B cell (primary cell): ENCODE results near the gene SASH1. TPM values are rescaled to one million over a fixed set of nuclear protein-coding genes. Genes with fewer than 3 reads are reported as not detected.

ENCODE experiments used
- ATAC-seq: fragments of 200-7000 bp; cut with Tn5 transposase; one replicate; pipeline ENCODE4 v1.10.0; 2021; ENCODE audit warnings: low read depth, mild to moderate bottlenecking, moderate number of reproducible peaks, moderate library complexity
- CTCF ChIA-PET: fragments of 350-600 bp; sonication (Branson Sonifier 250); formaldehyde crosslinking; loops from one replicate; lab custom pipeline; 2021; ENCODE audit warnings: antibody characterized with exemption, inconsistent platforms; lab: Charles Lee
- POLR2A ChIA-PET: fragments of 350-600 bp; sonication (Branson Sonifier 250); formaldehyde crosslinking; loops from one replicate; lab custom pipeline; 2021; ENCODE audit warnings: antibody characterized with exemption; lab: Charles Lee
- DNase-seq: peaks from one replicate; pipeline ENCODE4 v3.0.0; 2013
- H2AFZ ChIP-seq: 2 replicates; pipeline ENCODE4 v1.6.1; 2012; ENCODE audit warnings: mild to moderate bottlenecking, low read depth, low read length; ENCODE audit not compliant: insufficient read depth, poor library complexity, severe bottlenecking
- H3K27ac ChIP-seq, 2 donors: 1 replicate in 1 of 2; 2 replicates in 1 of 2; pipeline ENCODE4 v1.5.1; 2012 to 2013; ENCODE audit warnings: low read length in 2 of 2, mild to moderate bottlenecking in 2 of 2, moderate library complexity in 1 of 2
- H3K27me3 ChIP-seq, 4 experiments: fragments of 200-600 bp in 1 of 4; sonication (generic) in 1 of 4; replicated peaks in 1 of 4; 1 replicate in 2 of 4; 2 replicates in 2 of 4; pipeline versions ENCODE4 v1.6.1 to v1.7.0; 2013 to 2016; ENCODE audit warnings: low read length in 3 of 4, mild to moderate bottlenecking in 2 of 4, mixed read lengths in 1 of 4, moderate library complexity in 1 of 4; ENCODE audit not compliant: insufficient read depth in 4 of 4, control insufficient read depth in 3 of 4; ENCODE audit errors: control extremely low read depth in 1 of 4
- H3K36me3 ChIP-seq, 2 experiments: replicated peaks in 1 of 2; 1 replicate in 1 of 2; 2 replicates in 1 of 2; pipeline versions ENCODE4 v1.6.1 to v1.7.1; 2013; ENCODE audit warnings: low read length in 1 of 2; ENCODE audit not compliant: insufficient read depth in 2 of 2, control insufficient read depth in 1 of 2; ENCODE audit errors: control extremely low read depth in 1 of 2, extremely low read depth in 1 of 2
- H3K4me1 ChIP-seq, 2 donors: fragments of 200-600 bp in 1 of 2; sonication (generic) in 1 of 2; 1 replicate in 1 of 2; 2 replicates in 1 of 2; pipeline versions ENCODE4 v1.5.1 to v1.6.1; 2013 to 2017; ENCODE audit warnings: low read length in 2 of 2; ENCODE audit not compliant: control insufficient read depth in 2 of 2, insufficient read depth in 2 of 2
- H3K4me2 ChIP-seq: replicated peaks from 2 replicates; pipeline ENCODE3; 2012; ENCODE audit warnings: mild to moderate bottlenecking, low read depth, low read length; ENCODE audit not compliant: poor library complexity, severe bottlenecking
- H3K4me3 ChIP-seq, 5 experiments: fragments of 200-600 bp in 1 of 5; sonication (generic) in 1 of 5; 1 replicate in 3 of 5; 2 replicates in 2 of 5; pipeline versions ENCODE4 v1.5.1 to v1.7.0; 2011 to 2016; ENCODE audit warnings: low read length in 4 of 5, mild to moderate bottlenecking in 4 of 5, low read depth in 2 of 5, control low read depth in 1 of 5, moderate library complexity in 1 of 5; ENCODE audit not compliant: insufficient read depth in 1 of 5; ENCODE audit errors: control extremely low read depth in 1 of 5, extremely low read depth in 1 of 5
- H3K79me2 ChIP-seq: fragments of 200-600 bp; sonication (generic); one replicate; pipeline ENCODE4 v1.6.0; 2016; ENCODE audit warnings: low read length; ENCODE audit not compliant: control insufficient read depth, insufficient read depth
- H3K9ac ChIP-seq: fragments of 200-600 bp; sonication (generic); 2 replicates; pipeline ENCODE4 v1.6.1; 2017; ENCODE audit warnings: mild to moderate bottlenecking, low read length, moderate library complexity
- H3K9me3 ChIP-seq, 3 donors: one replicate each; pipeline versions ENCODE4 v1.6.1 to v1.7.1; 2013; ENCODE audit warnings: low read length in 2 of 3; ENCODE audit not compliant: control insufficient read depth in 2 of 3, insufficient read depth in 1 of 3; ENCODE audit errors: control extremely low read depth in 1 of 3
- H4K20me1 ChIP-seq: 2 replicates; pipeline ENCODE4 v1.6.0; 2012; ENCODE audit warnings: mild to moderate bottlenecking, low read length; ENCODE audit not compliant: insufficient read depth, control insufficient read depth, poor library complexity, severe bottlenecking
- H3K27ac Mint-ChIP-seq: one replicate; pipeline ENCODE4 v1.8.0; 2021; ENCODE audit warnings: mixed read lengths
- H3K27me3 Mint-ChIP-seq: one replicate; pipeline ENCODE4 v1.8.0; 2021; ENCODE audit warnings: mixed read lengths
- H3K4me1 Mint-ChIP-seq: one replicate; pipeline ENCODE4 v1.8.0; 2021; ENCODE audit warnings: mixed read lengths
- H3K4me3 Mint-ChIP-seq: one replicate; pipeline ENCODE4 v1.8.0; 2021; ENCODE audit warnings: mixed read lengths
- H3K9me3 Mint-ChIP-seq: one replicate; pipeline ENCODE4 v1.8.0; 2022; ENCODE audit warnings: mixed read lengths; ENCODE audit not compliant: insufficient read depth
- CTCF ChIP-seq: fragments of 200-600 bp; IDR thresholded peaks from one replicate; pipeline ENCODE4 v1.8.0; 2022; ENCODE audit warnings: antibody characterized with exemption, mild to moderate bottlenecking
- EZH2 ChIP-seq: IDR thresholded peaks from 2 replicates; pipeline ENCODE4 v1.6.1; 2012; ENCODE audit warnings: borderline replicate concordance, low read depth, mild to moderate bottlenecking, moderate library complexity, low read length; ENCODE audit not compliant: insufficient read depth, poor library complexity, severe bottlenecking
- WGBS: methylation state at CpG from one replicate; pipeline ENCODE4 v1.1.5; 2013; ENCODE audit warnings: missing lambda C conversion rate; ENCODE audit not compliant: insufficient coverage; 5-methylcytosine and 5-hydroxymethylcytosine counted together
- intact Hi-C: fragments of 100-400 bp; cut with micrococcal nuclease; formaldehyde crosslinking; loops from one replicate; pipeline ENCODE4 v1.10.0; 2022
- polyA plus RNA-seq: library from polyadenylated mRNA; depleted of rRNA; stranded (reverse); fragments of >200 nt; gene quantifications from 2 replicates; pipeline ENCODE4 v1.2.3, GENCODE V29; 2012
- total RNA-seq, 2 donors: library from RNA; stranded (reverse); fragments of 120-200 nt in 1 of 2; gene quantifications; 1 replicate in 1 of 2; 2 replicates in 1 of 2; pipeline versions ENCODE4 v1.2.3 to v1.2.4, GENCODE V29; 2013 to 2022

Gene SASH1
- total and polyA plus RNA-seq, 2 donors (not counting 1 experiment from before 2014, with no cell fraction given) = 0.01 to 0.07 TPM

GRCh38 chr6:148295261-148295887 is 47.3 kb upstream of the SASH1 start:
- TF ChIP-seq EZH2 = no peak
- TF ChIP-seq CTCF = no peak
- Histone ChIP-seq H3K9me3 (no peaks in the 10 kb centered on the region), H3K27ac (no peak overlapping the region), H3K27me3 (peaks cover 0 to 6% (median 0%) of the 10 kb centered on the region in 4 experiments), H3K79me2 (no peaks in the 10 kb centered on the region), H3K4me3 (no peak overlapping the region), H3K4me2 (no peak overlapping the region), H3K9ac (no peak overlapping the region), H3K36me3 (no peaks in the 10 kb centered on the region), H2AFZ (no peak overlapping the region), H4K20me1 (no peaks in the 10 kb centered on the region), H3K4me1 (no peaks in the 10 kb centered on the region)
- ATAC-seq = no peak
- H3K4me1 Mint-ChIP-seq = no peaks in the 10 kb centered on the region
- 91% methylated on average over 6 of the region's 7 CpGs for WGBS
- H3K9me3 Mint-ChIP-seq = no peaks in the 10 kb centered on the region
- ChIA-PET CTCF (no interaction called here), POLR2A (no interaction called here)
- peaks cover 16% of the 10 kb centered on the region for H3K27me3 Mint-ChIP-seq
- DNase-seq = no peak
- no peak overlapping the region for H3K4me3 Mint-ChIP-seq
- H3K27ac Mint-ChIP-seq = no peak overlapping the region
- intact Hi-C loops = no loop called here

GRCh38 chr6:148296771-148297170 is 45.9 kb upstream of the SASH1 start:
- DNase-seq (no peak), ATAC-seq (no peak)
- Histone ChIP-seq H3K4me1 (no peaks in the 10 kb centered on the region), H4K20me1 (no peaks in the 10 kb centered on the region), H3K4me2 (no peak overlapping the region), H3K36me3 (no peaks in the 10 kb centered on the region), H3K9ac (no peak overlapping the region), H2AFZ (no peak overlapping the region), H3K4me3 (no peak overlapping the region), H3K79me2 (no peaks in the 10 kb centered on the region), H3K9me3 (no peaks in the 10 kb centered on the region), H3K27me3 (peaks cover 0 to 6% (median 0%) of the 10 kb centered on the region in 4 experiments), H3K27ac (no peak overlapping the region)
- Mint-ChIP-seq H3K4me3 (no peak overlapping the region), H3K27me3 (peaks cover 14% of the 10 kb centered on the region), H3K27ac (no peak overlapping the region), H3K9me3 (no peaks in the 10 kb centered on the region), H3K4me1 (no peaks in the 10 kb centered on the region)
- POLR2A ChIA-PET = no interaction called here
- intact Hi-C loops = no loop called here
- TF ChIP-seq EZH2 = no peak
- TF ChIP-seq CTCF = no peak
- CTCF ChIA-PET = no interaction called here
- WGBS = 89% methylated on average over 1 of the region's 1 CpG
